NCI-H146 treated with DMSO at 0.1 percent for 48 hours (cell line): ENCODE data around the gene ALKBH5.

ENCODE experiments used
- DNase-seq: peaks from one replicate; lab custom pipeline; 2025; ENCODE audit not compliant: unreplicated experiment; lab: John Stamatoyannopoulos, UW

Gene ALKBH5

DNA sequence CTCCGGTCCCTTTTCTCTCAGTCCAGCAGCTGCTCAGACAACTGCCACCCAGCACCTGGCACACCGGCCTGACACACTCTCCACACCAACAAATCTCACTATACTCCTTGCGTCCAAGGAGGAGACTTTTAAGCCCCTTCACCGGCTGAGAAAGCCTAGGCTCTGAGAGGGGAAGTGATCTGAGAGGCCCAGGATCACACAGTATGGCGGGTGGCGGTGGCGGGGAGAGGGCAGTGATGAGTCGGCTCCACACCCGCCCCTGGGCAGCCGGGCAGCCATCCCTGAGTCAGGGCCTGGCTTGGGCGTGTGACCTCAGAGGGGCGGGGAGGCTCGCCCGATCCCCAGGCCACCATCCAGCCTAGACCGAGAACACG, 74.3 kb downstream of the ALKBH5 start:
- DNase-seq = peak; percentile 45

DNA sequence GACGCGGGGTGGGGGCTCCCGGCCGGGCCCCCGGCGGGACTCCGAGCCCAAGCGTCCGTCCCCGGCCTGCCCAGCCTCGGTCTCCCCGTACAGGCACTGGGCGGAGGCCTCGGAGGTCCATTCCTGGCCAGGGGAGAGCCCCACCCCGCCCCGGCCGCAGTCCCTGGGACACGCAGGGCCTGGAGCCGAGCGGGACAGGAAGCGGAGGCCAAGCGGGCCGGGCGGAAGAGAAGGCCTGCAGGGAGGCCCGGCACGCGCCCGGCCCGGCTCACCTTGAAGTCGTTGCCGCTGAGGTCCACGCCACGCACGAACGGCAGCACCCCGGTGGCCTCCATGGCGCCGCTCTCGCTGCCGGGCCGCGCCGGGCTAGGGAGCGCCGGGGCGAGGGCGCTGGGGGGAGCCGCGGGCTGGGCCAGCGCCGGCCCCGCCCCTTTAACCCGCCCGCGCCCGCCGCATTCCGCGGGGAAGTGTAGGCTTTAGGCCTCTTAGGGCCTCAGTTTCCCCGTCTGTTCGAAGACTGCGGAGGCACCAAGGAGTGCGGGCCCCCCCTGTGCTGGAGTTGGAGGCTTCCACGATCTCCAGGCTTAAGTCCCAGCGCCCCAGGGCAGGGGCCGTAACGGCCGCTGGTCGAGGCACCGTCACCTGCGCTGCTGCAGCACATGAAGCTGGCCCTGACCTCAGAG, 74.9 kb downstream of the ALKBH5 start, which contains the start of gene FLII:
TSS of gene FLII (minus strand) at position 383 of the 683 bp plus-strand sequence. CDS start at position 335, 48 bp downstream.
- no peak for DNase-seq
